Activated naive CD4-positive, alpha-beta T cell treated with anti-CD3 and anti-CD28 coated beads, Interleukin-2, amount 50 U/mL, for 24 hours (primary cell): ENCODE data around the gene KNDC1.

ENCODE experiments used
- H3K27ac Mint-ChIP-seq: one replicate; pipeline ENCODE4 v1.8.0; 2021; ENCODE audit warnings: mild to moderate bottlenecking, mixed read lengths
- H3K27me3 Mint-ChIP-seq: one replicate; pipeline ENCODE4 v1.8.0; 2021; ENCODE audit warnings: mixed read lengths
- H3K36me3 Mint-ChIP-seq: one replicate; pipeline ENCODE4 v1.8.0; 2021; ENCODE audit warnings: mixed read lengths
- H3K4me1 Mint-ChIP-seq: one replicate; pipeline ENCODE4 v1.8.0; 2021; ENCODE audit warnings: mixed read lengths
- H3K4me3 Mint-ChIP-seq: one replicate; pipeline ENCODE4 v1.8.0; 2021; ENCODE audit warnings: mild to moderate bottlenecking, mixed read lengths
- H3K9me3 Mint-ChIP-seq: one replicate; pipeline ENCODE4 v1.8.0; 2021; ENCODE audit warnings: mixed read lengths

The KNDC1 gene

GRCh38 chr10:133271521-133272300, 111.7 kb downstream of the KNDC1 start:
- Mint-ChIP-seq H3K9me3 (no peaks in the 10 kb centered on the region), H3K4me1 (peaks cover 13% of the 10 kb centered on the region), H3K36me3 (no peaks in the 10 kb centered on the region), H3K4me3 (no peak overlapping the region), H3K27ac (no peak overlapping the region), H3K27me3 (no peaks in the 10 kb centered on the region)

- Mint-ChIP-seq H3K27me3 (no peaks in the 10 kb centered on the region), H3K4me3 (no peak overlapping the region), H3K9me3 (no peaks in the 10 kb centered on the region), H3K4me1 (peaks cover 13% of the 10 kb centered on the region), H3K27ac (no peak overlapping the region), H3K36me3 (no peaks in the 10 kb centered on the region)
Measured at GRCh38 chr10:133272301-133272963, 112.4 kb downstream of the KNDC1 start.

- H3K9me3 Mint-ChIP-seq = no peaks in the 10 kb centered on the region
- no peaks in the 10 kb centered on the region for H3K36me3 Mint-ChIP-seq
Measured at GRCh38 chr10:133272964-133273420, 113.0 kb downstream of the KNDC1 start.

GRCh38 chr10:133273534-133274143, 113.6 kb downstream of the KNDC1 start:
- Mint-ChIP-seq H3K4me3 (no peak overlapping the region), H3K4me1 (peaks cover 24% of the 10 kb centered on the region), H3K9me3 (no peaks in the 10 kb centered on the region), H3K27ac (no peak overlapping the region), H3K36me3 (no peaks in the 10 kb centered on the region), H3K27me3 (no peaks in the 10 kb centered on the region)

More at GRCh38 chr10:133272964-133273420, 113.0 kb downstream of the KNDC1 start:
- H3K27me3 Mint-ChIP-seq = no peaks in the 10 kb centered on the region
- H3K4me1 Mint-ChIP-seq = peaks cover 18% of the 10 kb centered on the region
- H3K27ac Mint-ChIP-seq = no peak overlapping the region
- H3K4me3 Mint-ChIP-seq = no peak overlapping the region

GRCh38 chr10:133274751-133275683, 115.0 kb downstream of the KNDC1 start:
- H3K36me3 Mint-ChIP-seq = no peaks in the 10 kb centered on the region
- peak overlapping the region; percentile 86 for H3K4me3 Mint-ChIP-seq
- peaks cover 27% of the 10 kb centered on the region for H3K4me1 Mint-ChIP-seq
- H3K27ac Mint-ChIP-seq = peak overlapping the region; percentile 6
- H3K9me3 Mint-ChIP-seq = no peaks in the 10 kb centered on the region
- H3K27me3 Mint-ChIP-seq = no peaks in the 10 kb centered on the region

- Mint-ChIP-seq H3K9me3 (no peaks in the 10 kb centered on the region), H3K27ac (peak overlapping the region; percentile 6), H3K27me3 (no peaks in the 10 kb centered on the region), H3K36me3 (no peaks in the 10 kb centered on the region), H3K4me3 (peak overlapping the region; percentile 86), H3K4me1 (peaks cover 27% of the 10 kb centered on the region)
Measured at GRCh38 chr10:133275684-133276092, 115.7 kb downstream of the KNDC1 start.
